Measurements from ENCODE around the gene STIM1.
"Not testable (repeated sequence)": the region's sequence is repeated elsewhere in the genome, so short reads cannot be mapped to it uniquely, and the experiment has no call there.

The STIM1 gene

GRCh38 chr11:3885855-3886254, 30.4 kb downstream of the STIM1 start:
- DNase-seq (ENCODE audit: low spot score), result no peak

- no peak for DNase-seq (ENCODE audit: low spot score)
These were observed 31.5 kb downstream of the STIM1 start for GRCh38 chr11:3886985-3887384.

GRCh38 chr11:3888876-3889275, 33.4 kb downstream of the STIM1 start:
- DNase-seq (ENCODE audit: low spot score), result no peak

GRCh38 chr11:3890014-3890413, 34.5 kb downstream of the STIM1 start:
- DNase-seq (ENCODE audit: low spot score), result no peak

- DNase-seq (ENCODE audit: low spot score), result no peak
These were observed 35.3 kb downstream of the STIM1 start for GRCh38 chr11:3890806-3891205.

GRCh38 chr11:3891751-3892150, 36.3 kb downstream of the STIM1 start:
- DNase-seq (ENCODE audit: low spot score), result no peak

- no peak for DNase-seq (ENCODE audit: low spot score)
These were observed 36.7 kb downstream of the STIM1 start for GRCh38 chr11:3892156-3892555.

GRCh38 chr11:3893311-3893710, 37.8 kb downstream of the STIM1 start:
- no peak for DNase-seq (ENCODE audit: low spot score)

- no peak for DNase-seq (ENCODE audit: low spot score)
These were observed 38.8 kb downstream of the STIM1 start for GRCh38 chr11:3894128-3894731.

- DNase-seq (ENCODE audit: low spot score), result no peak
These were observed 41.2 kb downstream of the STIM1 start for GRCh38 chr11:3896644-3897043.

GRCh38 chr11:3900230-3900629, 44.8 kb downstream of the STIM1 start:
- not testable (repeated sequence) for DNase-seq (ENCODE audit: low spot score)

GRCh38 chr11:3901249-3902025, 46.0 kb downstream of the STIM1 start:
- no peak for DNase-seq (ENCODE audit: low spot score)

- DNase-seq (ENCODE audit: low spot score), result no peak
These were observed 47.0 kb downstream of the STIM1 start for GRCh38 chr11:3902441-3902840.

- DNase-seq (ENCODE audit: low spot score), result no peak
These were observed 47.9 kb downstream of the STIM1 start for GRCh38 chr11:3903207-3903896.

GRCh38 chr11:3904228-3904627, 48.8 kb downstream of the STIM1 start:
- DNase-seq (ENCODE audit: low spot score), result no peak

- no peak for DNase-seq (ENCODE audit: low spot score)
These were observed 49.9 kb downstream of the STIM1 start for GRCh38 chr11:3905080-3905953.

- DNase-seq (ENCODE audit: low spot score), result no peak
These were observed 50.7 kb downstream of the STIM1 start for GRCh38 chr11:3906166-3906565.

GRCh38 chr11:3907590-3907989, 52.1 kb downstream of the STIM1 start:
- no peak for DNase-seq (ENCODE audit: low spot score)

GRCh38 chr11:3909901-3910300, 54.4 kb downstream of the STIM1 start:
- DNase-seq (ENCODE audit: low spot score), result no peak

- DNase-seq (ENCODE audit: low spot score), result no peak
These were observed 56.5 kb downstream of the STIM1 start for GRCh38 chr11:3911908-3912505.

- no peak for DNase-seq (ENCODE audit: low spot score)
These were observed 58.5 kb downstream of the STIM1 start for GRCh38 chr11:3913921-3914320.

GRCh38 chr11:3914805-3915204, 59.3 kb downstream of the STIM1 start:
- no peak for DNase-seq (ENCODE audit: low spot score)
